ENCODE measurements around the gene FRA10AC1.

GRCh38 chr10:93657757-93658156 is 44.6 kb downstream of the FRA10AC1 start:
- TF ChIP-seq CTCF (IDR thresholded peaks at IDR 0.05; ENCODE audit: low read depth, low read length, poor library complexity, severe bottlenecking) (no peak), EZH2phosphoT487 (IDR thresholded peaks at IDR 0.05; ENCODE audit: borderline replicate concordance, low read length) (no peak)
